OCI-LY3 (cell line): Measurements from ENCODE around the gene PAGR1.
"Not testable (repeated sequence)": the region's sequence is repeated elsewhere in the genome, so short reads cannot be mapped to it uniquely, and the experiment has no call there.

Experiments used
- H2AFZ ChIP-seq: fragments of 200-600, 300-600 bp; shearing (Covaris generic); 2 replicates; pipeline ENCODE4 v1.6.0; 2014; ENCODE audit warnings: antibody characterized with exemption, low read depth, low read length
- H3K27ac ChIP-seq: fragments of 200-600, 300-600 bp; sonication (generic); 2 replicates; pipeline ENCODE4 v1.5.1; 2014; ENCODE audit warnings: mild to moderate bottlenecking, low read length, moderate library complexity, mixed read lengths
- H3K27me3 ChIP-seq: fragments of 200-600, 300-600 bp; sonication (generic); 2 replicates; pipeline ENCODE4 v1.6.1; 2014; ENCODE audit warnings: low read depth, low read length, mixed read lengths
- H3K36me3 ChIP-seq: fragments of 200-600, 300-600 bp; sonication (generic); replicated peaks from 2 replicates; pipeline ENCODE3; 2014; ENCODE audit warnings: low read depth, low read length, mixed read lengths
- H3K4me1 ChIP-seq: fragments of 300-600, 200-600 bp; sonication (generic); 2 replicates; pipeline ENCODE4 v1.6.1; 2014; ENCODE audit warnings: low read length, mixed read lengths
- H3K4me2 ChIP-seq: fragments of 200-600, 300-600 bp; sonication (generic); 2 replicates; pipeline ENCODE4 v1.6.1; 2014; ENCODE audit warnings: low read length, mixed read lengths
- H3K4me3 ChIP-seq: fragments of 300-600, 200-600 bp; sonication (generic); 2 replicates; pipeline ENCODE4 v1.5.1; 2014; ENCODE audit warnings: antibody characterized with exemption, mild to moderate bottlenecking, low read length, moderate library complexity
- H3K79me2 ChIP-seq: fragments of 300-600, 200-600 bp; shearing (Covaris generic); 2 replicates; pipeline ENCODE4 v1.6.1; 2014; ENCODE audit warnings: mild to moderate bottlenecking, low read length, mixed read lengths
- H3K9ac ChIP-seq: fragments of 300-600, 200-600 bp; shearing (Covaris generic); 2 replicates; pipeline ENCODE4 v1.6.0; 2014; ENCODE audit warnings: mild to moderate bottlenecking, low read length, moderate library complexity
- H3K9me3 ChIP-seq: fragments of 200-600, 300-600 bp; shearing (Covaris generic); 2 replicates; pipeline ENCODE4 v1.6.1; 2014; ENCODE audit warnings: low read length, mixed read lengths; ENCODE audit not compliant: insufficient read depth
- H4K20me1 ChIP-seq: fragments of 200-600, 300-600 bp; sonication (generic); 2 replicates; pipeline ENCODE4 v1.6.1; 2016; ENCODE audit warnings: low read length, mixed read lengths; ENCODE audit not compliant: insufficient read depth
- CTCF ChIP-seq: fragments of 200-600, 300-600 bp; sonication (generic); IDR thresholded peaks from 2 replicates; pipeline ENCODE4 v1.5.1; 2014; ENCODE audit warnings: antibody characterized with exemption, low read length, low read depth
- EZH2phosphoT487 ChIP-seq: fragments of 200-600 bp; shearing (Covaris generic); IDR thresholded peaks from 2 replicates; pipeline ENCODE4 v1.6.1; 2018; ENCODE audit warnings: antibody characterized with exemption, mixed run types, low read depth

Gene PAGR1

GRCh38 chr16:29777576-29778350 is 38.2 kb upstream of the PAGR1 start, which contains the start of gene ZG16:
Gene ZG16 (plus strand): TSS chr16:29778256. CDS start chr16:29779267, 1,011 bp downstream.
- H3K9ac ChIP-seq: no peak within 1 kb of the TSS
- no peak within 1 kb of the TSS for H3K27ac ChIP-seq
- no peak within 1 kb of the TSS for H2AFZ ChIP-seq
- no peak within 1 kb of the TSS for H3K4me2 ChIP-seq
- H3K4me1 ChIP-seq: no peaks in the 10 kb centered on the region
- TF ChIP-seq CTCF (no peak), EZH2phosphoT487 (no peak)
- no peaks in the 10 kb centered on the region for H3K9me3 ChIP-seq
- no peaks in the 10 kb centered on the region for H3K79me2 ChIP-seq
- no peaks in the 10 kb centered on the region for H3K36me3 ChIP-seq
- H4K20me1 ChIP-seq: no peaks in the 10 kb centered on the region
- peaks cover 19% of the 10 kb centered on the region for H3K27me3 ChIP-seq
- H3K4me3 ChIP-seq: no peak within 1 kb of the TSS

- Histone ChIP-seq H3K4me2 (no peak overlapping the region), H3K27ac (no peak overlapping the region), H2AFZ (no peak overlapping the region), H4K20me1 (no peaks in the 10 kb centered on the region), H3K4me3 (no peak overlapping the region), H3K27me3 (peaks cover 19% of the 10 kb centered on the region), H3K9ac (no peak overlapping the region), H3K9me3 (no peaks in the 10 kb centered on the region), H3K79me2 (no peaks in the 10 kb centered on the region), H3K36me3 (no peaks in the 10 kb centered on the region), H3K4me1 (no peaks in the 10 kb centered on the region)
- TF ChIP-seq EZH2phosphoT487 (no peak), CTCF (no peak)
Observed at GRCh38 chr16:29779474-29779873, 36.5 kb upstream of the PAGR1 start.

- not testable (repeated sequence) for H3K79me2 ChIP-seq, H4K20me1 ChIP-seq, H3K9ac ChIP-seq, H3K36me3 ChIP-seq, H3K27ac ChIP-seq, H3K4me1 ChIP-seq, H2AFZ ChIP-seq, H3K4me2 ChIP-seq, H3K4me3 ChIP-seq, H3K9me3 ChIP-seq
- H3K27me3 ChIP-seq: peaks cover 15% of the 10 kb centered on the region
Observed at GRCh38 chr16:29783094-29783953, 32.6 kb upstream of the PAGR1 start.

- H2AFZ ChIP-seq: no peak overlapping the region
- H3K9me3 ChIP-seq: no peaks in the 10 kb centered on the region
- H3K4me1 ChIP-seq: no peaks in the 10 kb centered on the region
- H4K20me1 ChIP-seq: no peaks in the 10 kb centered on the region
- H3K27ac ChIP-seq: no peak overlapping the region
- no peaks in the 10 kb centered on the region for H3K79me2 ChIP-seq
- no peak overlapping the region for H3K4me2 ChIP-seq
- no peak overlapping the region for H3K4me3 ChIP-seq
- H3K36me3 ChIP-seq: no peaks in the 10 kb centered on the region
- TF ChIP-seq EZH2phosphoT487 (no peak), CTCF (no peak)
- no peak overlapping the region for H3K9ac ChIP-seq
- peaks cover 6% of the 10 kb centered on the region; the same call in 1 of the 2 replicates for H3K27me3 ChIP-seq
Observed at GRCh38 chr16:29784157-29784556, 31.8 kb upstream of the PAGR1 start.
